HG02678 (cell line): ENCODE data around the gene MTPN.

Experiments
- ATAC-seq: cut with Tn5 transposase; IDR thresholded peaks from one replicate; pipeline ENCODE4 v1.9.1; 2021; ENCODE audit warnings: mild to moderate bottlenecking, moderate library complexity; ENCODE audit not compliant: unreplicated experiment

The MTPN gene

GRCh38 chr7:135990258-135990657 is 13.1 kb upstream of the MTPN start:
- no peak for ATAC-seq

- ATAC-seq = no peak
These were observed 4.9 kb upstream of the MTPN start for GRCh38 chr7:135981958-135982646.

DNA sequence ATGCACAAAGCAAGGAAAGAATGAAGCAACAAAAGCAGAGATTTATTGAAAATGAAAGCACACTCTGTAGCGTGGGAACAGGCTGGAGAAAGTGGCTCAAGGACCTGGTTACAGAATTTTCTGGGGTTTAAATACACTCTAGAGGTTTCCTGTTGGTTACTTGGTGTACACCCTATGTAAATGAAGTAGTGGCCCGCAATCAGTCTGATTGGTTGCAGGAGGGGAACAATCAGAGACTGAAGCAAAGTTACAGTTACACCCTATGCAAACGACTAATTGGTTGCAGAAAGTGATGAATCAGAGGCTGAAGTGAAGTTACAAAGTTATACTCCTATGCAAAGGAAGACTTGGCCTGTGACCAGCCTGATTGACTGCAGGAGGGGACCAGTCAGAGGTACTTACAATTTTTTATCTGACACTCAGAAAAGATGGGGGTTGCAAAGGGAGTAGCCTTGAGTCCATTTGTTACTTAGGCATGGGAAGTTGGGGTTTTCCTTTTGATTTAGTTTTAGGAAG is 3.6 kb upstream of the MTPN start:
- ATAC-seq = peak; percentile 71

DNA sequence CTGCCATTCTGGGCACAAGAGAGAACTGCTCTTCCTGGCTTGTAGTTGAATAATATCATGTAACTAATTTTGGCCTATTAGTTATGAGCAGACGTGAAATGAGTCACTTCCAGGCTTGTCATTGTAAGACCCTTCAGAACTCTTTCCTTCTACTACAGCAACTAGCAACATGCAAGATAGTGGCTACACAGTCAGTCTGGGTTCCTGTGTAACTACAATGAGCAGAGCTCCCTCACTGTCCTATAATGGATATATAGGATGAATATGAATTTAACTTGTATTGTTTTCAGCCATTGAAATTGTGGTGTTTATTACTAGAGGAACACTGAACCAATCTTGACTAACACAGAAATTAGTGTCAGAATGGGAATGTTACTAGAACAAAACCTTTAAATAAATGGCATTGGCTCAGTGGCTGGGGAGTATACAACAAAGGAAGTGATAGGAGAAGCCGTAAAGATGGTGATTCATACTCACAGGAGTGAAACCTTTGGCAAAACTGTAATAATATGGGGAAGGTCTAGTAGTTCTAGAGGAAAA is 2.9 kb upstream of the MTPN start:
- no peak for ATAC-seq

DNA sequence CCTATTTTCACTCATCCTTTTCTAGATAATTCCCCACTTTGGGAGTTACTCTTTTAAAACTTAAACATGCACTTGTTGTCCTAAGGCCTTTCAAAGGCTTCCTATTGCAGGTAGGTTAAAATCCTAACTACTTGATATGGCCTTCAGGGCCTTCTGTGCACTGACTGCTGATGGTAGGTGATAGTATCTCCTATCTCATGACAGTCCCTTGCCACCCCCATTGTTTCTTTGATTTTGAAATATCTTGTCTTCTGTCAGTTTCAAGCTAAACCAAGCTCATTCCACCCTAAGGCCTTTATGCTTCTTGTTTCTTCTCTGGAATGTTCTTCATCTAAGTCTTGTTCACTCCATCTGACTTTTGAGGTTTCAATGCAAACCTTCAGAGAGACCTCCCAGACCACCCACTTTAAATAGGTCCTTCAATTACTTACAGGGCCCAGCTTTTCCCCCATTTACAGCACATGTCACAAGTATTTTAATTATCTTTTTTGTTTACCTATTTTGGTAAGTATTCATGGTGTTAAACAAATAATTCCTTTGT is 2.4 kb upstream of the MTPN start:
- ATAC-seq = no peak

- ATAC-seq = no peak
These were observed 1.5 kb upstream of the MTPN start for GRCh38 chr7:135978624-135979023.

GRCh38 chr7:135977742-135978066 is 545 bp upstream of the MTPN start:
- ATAC-seq = no peak

DNA sequence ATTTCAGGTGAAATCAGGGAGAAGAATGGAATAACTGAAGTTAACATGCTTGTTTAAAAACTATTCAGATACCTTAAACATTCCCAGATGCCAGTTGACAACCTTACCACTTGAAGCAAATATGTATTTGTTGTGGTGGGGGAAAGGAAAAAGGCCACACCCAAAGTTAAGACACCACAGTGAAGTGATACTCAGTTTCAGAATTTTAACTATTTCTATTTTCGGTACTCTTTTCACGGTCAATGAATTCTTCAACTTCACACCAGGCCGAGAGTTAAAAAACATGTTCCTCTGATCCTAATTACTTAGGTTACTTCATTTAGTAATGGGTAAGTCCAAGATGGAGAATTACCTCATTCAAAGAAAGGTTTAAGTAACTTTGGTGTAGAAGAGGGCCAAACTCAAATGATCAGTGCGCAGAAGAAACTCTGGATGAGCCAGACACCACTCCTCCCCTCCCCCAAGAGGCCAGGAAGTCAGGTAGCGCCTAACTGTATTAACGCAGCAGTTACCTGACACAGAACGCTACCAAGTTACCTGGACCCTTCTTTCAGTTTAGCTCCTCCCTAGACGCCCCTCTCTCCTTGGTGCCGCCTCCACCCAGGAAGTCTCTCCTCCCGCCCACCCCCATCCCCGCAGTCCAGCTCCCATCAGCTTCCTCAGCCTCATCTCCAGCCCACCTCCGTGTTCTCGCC is 700 bp downstream of the MTPN start:
- ATAC-seq = peak; percentile 17

DNA sequence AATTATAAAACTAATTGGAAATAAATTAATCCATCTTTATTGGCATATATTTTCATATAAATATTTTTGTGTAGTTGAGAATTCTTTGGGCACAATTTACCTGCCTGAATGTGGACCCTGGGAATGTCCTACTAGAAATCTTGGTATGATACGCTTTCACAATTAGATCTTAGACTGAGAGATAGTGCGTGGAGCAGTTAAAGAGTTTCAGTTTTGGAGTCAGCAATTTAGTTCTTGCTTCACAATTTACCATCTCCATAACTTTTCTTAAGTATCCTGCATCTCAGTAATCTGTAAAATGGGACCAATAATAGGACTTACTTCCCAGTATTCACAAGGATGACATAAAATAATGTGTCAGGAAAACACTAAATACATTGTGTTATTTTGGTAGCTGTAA is 2.0 kb downstream of the MTPN start:
- no peak for ATAC-seq

GRCh38 chr7:135974667-135975066 is 2.5 kb downstream of the MTPN start:
- ATAC-seq = no peak

- no peak for ATAC-seq
These were observed 5.8 kb downstream of the MTPN start for GRCh38 chr7:135971366-135971725.

- ATAC-seq = peak; percentile 87
These were observed 6.3 kb downstream of the MTPN start for GRCh38 chr7:135970682-135971365.

DNA sequence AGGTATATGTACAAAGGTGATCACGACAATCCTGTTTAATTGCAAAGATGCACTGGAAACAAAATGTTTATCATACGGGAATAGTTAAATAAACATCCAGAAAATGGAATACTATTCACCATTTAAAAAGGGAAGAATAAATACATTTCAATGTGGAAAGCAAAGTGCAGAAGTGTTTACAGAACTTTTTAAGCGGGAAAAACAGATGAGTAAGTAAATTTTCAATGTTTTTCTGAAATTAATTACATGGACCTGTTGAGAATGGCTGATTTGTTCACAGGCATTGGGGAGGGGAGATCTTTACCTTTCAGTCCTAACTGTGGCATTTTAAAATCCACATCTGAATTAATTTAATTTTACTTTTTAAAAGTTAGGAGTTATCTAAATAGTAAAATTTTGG is 7.1 kb downstream of the MTPN start:
- no peak for ATAC-seq

DNA sequence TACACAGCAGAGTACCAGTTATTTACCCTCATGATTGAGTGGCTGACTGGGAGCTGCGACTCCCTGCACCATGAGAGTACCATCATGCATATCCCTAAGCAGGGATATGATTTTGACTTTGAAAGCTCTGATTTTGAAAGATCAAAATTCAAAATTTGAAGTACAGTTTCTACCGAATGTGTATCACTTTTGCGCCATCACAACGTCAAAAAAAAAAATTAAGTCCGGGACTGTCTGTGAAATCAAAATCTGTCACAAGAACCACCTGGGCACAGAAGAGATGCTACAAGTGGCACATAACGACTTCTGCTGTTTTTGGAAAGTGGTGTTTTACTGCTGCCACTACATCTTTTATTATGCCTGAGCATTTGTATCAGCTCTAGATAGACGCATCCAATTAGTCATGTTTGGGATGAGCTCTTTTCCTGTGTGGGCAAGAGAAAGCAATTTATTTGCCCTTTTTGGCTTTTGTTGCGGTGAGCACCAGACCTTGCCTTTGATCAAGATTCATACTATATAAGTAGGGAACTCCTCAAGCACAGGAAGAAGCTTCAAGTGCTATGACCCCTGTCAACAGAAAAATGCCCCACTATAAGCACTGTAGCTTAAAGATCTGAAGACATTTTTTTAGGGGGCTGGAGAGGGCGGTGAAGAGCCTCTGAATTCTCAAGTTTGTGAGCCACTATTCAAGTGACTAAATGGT is 10.7 kb downstream of the MTPN start:
- ATAC-seq = no peak

DNA sequence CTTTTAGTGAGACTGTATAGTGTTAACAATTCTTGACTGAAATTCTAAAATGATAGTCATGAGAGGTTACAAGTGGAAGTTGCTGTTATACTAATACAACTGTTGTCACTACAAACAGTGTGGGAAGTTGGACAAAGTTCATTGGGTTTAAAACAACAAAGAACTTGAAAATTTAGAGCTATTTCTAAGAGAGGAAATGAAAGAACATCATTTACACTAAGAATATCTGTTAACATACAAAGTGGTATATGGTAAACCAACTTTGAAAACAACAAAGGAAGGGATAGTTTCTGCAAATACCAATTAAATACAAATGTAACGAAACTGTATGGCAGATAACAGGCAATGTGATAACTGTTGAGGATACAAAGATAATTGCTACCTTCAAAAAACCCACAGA is 11.6 kb downstream of the MTPN start:
- ATAC-seq = peak; percentile 59

- ATAC-seq = no peak
These were observed 12.4 kb downstream of the MTPN start for GRCh38 chr7:135964791-135965190.

DNA sequence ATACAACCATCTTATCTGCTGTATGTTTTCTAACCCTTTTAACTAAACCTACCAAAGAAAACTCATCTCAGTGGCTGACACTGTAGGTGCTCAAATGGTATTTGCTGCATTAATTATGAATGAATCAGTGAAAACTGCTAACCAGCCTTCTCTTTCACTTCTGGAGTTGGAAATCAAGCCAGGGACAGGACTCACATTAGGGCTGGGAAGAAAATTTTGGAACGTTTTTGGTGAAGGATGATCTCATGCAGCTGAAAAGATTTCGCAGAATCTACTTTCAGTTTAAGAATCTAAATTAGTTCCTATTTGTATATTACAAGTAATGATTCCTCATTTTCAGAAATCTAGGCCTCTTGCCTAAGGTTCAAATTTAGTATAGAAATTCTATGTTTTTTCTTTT is 12.9 kb downstream of the MTPN start:
- no peak for ATAC-seq

GRCh38 chr7:135962802-135963201 is 14.4 kb downstream of the MTPN start:
- no peak for ATAC-seq

- ATAC-seq = no peak
These were observed 16.3 kb downstream of the MTPN start for GRCh38 chr7:135960709-135961451.

- ATAC-seq = no peak
These were observed 17.4 kb downstream of the MTPN start for GRCh38 chr7:135959646-135960363.
